22Rv1 (cell line): ENCODE results near the gene CFAP251.

Experiments
- H3K27ac ChIP-seq: fragments of 450-650 bp; 2 replicates; pipeline ENCODE4 v1.5.1; 2017
- ZFX ChIP-seq: fragments of 450-650 bp; IDR thresholded peaks from 2 replicates; pipeline ENCODE4 v1.6.1; 2017; ENCODE audit warnings: antibody characterized with exemption, borderline replicate concordance
- TF ChIP-seq, protein P1 (sequence below): fragments of 450-650 bp; IDR thresholded peaks from 2 replicates; pipeline ENCODE4 v1.5.1; 2017; ENCODE audit warnings: mild to moderate bottlenecking

CFAP251 gene

DNA sequence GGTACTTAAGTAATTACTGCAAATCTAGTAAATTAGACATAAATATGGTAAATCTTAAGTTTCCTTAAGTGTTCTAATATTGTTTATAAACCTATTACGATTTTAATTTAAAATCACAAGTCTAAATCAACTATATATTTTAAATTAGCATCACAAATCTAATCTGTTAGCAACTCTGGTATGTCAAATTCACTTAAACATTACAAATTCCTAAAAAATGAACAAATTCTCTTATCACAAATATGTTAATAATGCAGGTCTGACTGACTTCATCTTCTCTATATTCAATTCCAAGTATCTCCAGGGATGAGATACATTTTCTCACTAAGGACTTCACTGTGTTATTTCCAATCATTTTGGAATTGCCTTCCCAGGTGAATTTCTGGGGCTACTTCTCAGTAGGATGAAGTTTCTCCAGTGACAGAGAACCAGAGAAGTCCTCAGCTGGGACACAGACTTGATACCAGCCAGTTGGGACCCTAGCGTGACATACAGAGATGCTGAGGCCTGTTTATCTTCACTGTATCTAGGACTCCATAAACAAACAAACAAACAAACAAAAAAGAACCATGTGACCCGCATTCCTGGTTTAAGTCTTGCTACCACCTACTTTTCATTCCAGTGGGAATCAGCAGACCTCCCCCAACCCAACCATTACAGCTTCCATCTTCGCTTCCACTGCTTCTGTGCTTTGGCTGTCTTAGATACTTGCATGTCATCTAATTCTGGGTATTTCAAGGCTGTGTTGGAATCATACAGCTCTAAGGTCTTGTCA lies 21.8 kb downstream of the CFAP251 start:
- H3K27ac ChIP-seq: no peak overlapping the region
- TF ChIP-seq, protein P1, sequence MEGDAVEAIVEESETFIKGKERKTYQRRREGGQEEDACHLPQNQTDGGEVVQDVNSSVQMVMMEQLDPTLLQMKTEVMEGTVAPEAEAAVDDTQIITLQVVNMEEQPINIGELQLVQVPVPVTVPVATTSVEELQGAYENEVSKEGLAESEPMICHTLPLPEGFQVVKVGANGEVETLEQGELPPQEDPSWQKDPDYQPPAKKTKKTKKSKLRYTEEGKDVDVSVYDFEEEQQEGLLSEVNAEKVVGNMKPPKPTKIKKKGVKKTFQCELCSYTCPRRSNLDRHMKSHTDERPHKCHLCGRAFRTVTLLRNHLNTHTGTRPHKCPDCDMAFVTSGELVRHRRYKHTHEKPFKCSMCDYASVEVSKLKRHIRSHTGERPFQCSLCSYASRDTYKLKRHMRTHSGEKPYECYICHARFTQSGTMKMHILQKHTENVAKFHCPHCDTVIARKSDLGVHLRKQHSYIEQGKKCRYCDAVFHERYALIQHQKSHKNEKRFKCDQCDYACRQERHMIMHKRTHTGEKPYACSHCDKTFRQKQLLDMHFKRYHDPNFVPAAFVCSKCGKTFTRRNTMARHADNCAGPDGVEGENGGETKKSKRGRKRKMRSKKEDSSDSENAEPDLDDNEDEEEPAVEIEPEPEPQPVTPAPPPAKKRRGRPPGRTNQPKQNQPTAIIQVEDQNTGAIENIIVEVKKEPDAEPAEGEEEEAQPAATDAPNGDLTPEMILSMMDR: no peak

DNA sequence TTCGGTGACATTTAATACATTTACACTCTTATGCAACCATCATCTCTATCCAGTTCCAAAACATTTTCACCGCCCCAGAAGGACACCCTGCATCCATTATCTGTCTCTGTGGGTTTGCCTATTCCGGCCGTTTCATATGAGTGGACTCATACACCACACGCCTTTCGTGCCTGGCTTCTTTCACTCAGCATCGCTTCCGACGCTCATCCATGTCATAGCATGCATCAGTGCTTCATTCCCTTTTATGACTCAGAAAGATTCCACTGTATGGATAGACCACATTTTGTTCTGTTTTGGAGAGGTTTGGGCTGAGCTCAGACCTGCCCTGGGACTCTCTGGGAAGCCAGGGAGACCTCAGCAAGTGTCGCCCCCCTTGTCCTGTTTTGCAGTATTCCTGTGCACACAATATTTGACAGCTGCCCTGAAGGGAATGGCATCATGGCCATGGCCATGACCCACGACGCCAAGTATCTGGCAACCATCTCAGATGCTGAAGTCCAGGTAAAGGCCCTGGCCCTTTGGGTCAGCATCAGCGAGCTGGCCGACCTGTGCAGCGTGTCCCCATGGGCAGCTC lies 23.8 kb downstream of the CFAP251 start:
- H3K27ac ChIP-seq: no peak overlapping the region
- no peak for TF ChIP-seq ZFX
- TF ChIP-seq, protein P1: no peak

DNA sequence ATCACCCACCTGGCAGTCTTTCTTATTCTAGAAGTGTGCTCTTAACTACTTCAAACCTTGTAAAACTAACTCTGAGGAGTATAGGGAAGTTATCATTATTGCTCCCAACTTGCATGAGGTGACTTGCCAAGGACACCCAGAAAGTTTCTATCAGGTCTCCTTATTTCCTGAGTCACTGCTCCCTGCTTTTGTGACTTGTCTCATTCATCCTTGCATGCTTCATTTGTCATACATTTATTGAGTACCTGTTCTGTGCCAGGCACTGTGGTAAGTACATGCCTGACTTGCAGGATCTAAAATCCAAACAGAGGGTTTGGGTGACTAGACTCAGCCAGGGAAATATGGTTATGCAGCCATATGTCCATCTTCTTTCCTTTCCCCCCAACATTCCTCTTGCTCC lies 25.5 kb downstream of the CFAP251 start:
- H3K27ac ChIP-seq: no peak overlapping the region
- TF ChIP-seq, protein P1: no peak
- TF ChIP-seq ZFX: no peak

DNA sequence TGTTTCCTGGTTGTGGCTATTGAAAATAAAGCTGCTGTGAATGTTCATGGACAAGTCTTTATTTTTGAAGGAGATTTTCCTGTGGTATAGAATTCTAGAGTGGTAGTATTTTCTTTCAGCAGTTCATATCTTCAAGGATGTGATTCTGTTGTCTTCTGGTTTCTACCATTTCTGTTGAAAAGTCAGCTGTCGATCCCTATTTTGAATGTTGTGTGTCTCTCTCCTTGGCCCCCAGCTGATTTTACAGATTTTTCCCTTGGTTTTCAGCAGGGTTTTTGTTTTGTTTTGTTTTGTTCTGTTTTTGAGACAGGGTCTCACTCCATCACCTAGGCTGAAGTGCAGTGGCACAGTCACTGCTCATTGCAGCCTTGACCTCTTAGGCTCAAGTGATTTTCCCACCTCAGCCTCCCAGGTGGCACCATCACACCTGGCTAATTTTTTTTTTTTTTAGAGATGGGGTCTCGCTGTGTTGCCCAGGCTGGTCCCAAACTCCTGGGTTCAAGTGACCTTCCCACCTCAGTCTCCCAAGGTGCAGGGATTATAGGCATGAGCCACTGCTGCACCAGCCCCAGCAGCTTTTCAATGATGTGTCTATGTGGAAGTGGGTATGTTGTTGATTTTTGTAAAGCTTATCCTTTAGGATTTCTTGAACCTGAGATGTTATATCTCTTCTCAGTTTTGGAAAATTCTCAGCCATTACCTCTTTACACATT lies 28.1 kb downstream of the CFAP251 start:
- no peak overlapping the region for H3K27ac ChIP-seq
- TF ChIP-seq ZFX: no peak
- TF ChIP-seq, protein P1: no peak

DNA sequence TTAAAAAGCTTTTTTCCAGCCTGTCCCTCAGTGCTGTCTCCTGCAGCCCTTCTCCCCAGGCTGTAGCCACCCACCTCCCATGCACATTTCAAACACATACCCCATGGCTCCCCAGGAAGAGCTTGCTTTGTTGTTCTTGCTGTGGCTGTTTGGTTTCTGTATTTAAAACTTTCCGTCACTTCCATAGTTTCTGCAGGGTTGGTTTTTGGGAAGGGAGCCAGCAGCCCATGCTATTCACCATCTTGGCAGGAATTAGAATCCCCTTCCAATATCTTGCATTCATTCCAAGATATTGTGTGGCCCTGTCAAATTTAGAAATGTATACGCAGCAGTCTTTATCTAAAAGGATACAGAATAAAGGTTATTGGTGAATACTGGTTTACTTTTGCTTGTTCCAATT lies 29.6 kb downstream of the CFAP251 start:
- TF ChIP-seq, protein P1: no peak
- no peak for TF ChIP-seq ZFX
- no peak overlapping the region for H3K27ac ChIP-seq

DNA sequence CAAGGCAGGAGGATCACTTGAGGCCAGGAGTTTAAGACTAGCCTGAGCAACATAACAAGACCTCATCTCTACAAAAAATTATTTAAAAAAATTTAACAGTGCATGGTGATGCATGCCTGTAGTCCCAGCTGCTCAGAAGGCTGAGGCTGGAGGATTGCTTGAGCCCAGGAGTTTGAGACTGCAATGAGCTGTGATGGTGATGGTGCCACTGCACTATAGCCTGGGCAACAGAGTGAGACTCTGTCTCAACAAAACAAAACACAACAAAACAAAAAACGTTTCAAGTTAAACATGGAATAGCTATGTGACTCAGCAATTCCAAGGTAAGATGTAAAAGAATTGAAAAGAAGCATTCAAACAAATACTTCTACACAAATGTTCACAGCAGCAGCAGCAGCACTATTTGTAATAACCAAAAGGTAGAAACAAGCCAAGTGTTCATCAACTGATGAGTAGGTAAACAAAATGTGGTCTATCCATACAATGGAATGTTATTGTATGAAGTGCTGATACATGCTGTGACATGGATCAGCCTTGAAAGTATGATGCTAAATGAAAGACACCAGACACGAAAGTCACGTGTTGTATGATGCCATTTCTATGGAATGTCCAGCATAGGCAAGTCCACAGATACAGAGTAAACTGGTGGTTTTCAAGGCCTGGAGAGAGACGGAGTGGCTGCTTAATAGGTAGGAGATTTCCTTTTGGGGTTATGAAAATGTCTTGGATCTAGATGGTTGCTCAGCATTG lies 31.4 kb downstream of the CFAP251 start:
- H3K27ac ChIP-seq: no peak overlapping the region
- TF ChIP-seq, protein P1: no peak
- no peak for TF ChIP-seq ZFX
